GM12878 (cell line): ENCODE data around the gene C19orf73. TPM values are rescaled to one million over a fixed set of nuclear protein-coding genes. Genes with fewer than 3 reads are reported as not detected.

Experiments used
- ATAC-seq: fragments of 200-7000 bp; cut with Tn5 transposase; 3 replicates; pipeline ENCODE4 v1.9.1; 2020; ENCODE audit warnings: mild to moderate bottlenecking, moderate library complexity
- BruUV-seq: library from RNA; stranded (reverse); fragments of 400-500 nt; replicated peaks from 2 replicates; lab custom pipeline; 2021; lab: Mats Ljungman, UMichigan
- CTCF ChIA-PET: fragments of 300-600 bp; sonication (Branson Sonifier 250); formaldehyde crosslinking; extraction: SDS; loops from one replicate; lab custom pipeline; 2021; ENCODE audit warnings: inconsistent platforms; lab: Yijun Ruan, JAX
- POLR2A ChIA-PET: fragments of 350-600 bp; formaldehyde crosslinking; extraction: SDS; loops from one replicate; lab custom pipeline; 2021; ENCODE audit warnings: inconsistent platforms; lab: Charles Lee
- RAD21 ChIA-PET: fragments of 300-600 bp; sonication (Branson Sonifier 250); formaldehyde crosslinking; loops from one replicate; lab custom pipeline; 2023; ENCODE audit warnings: antibody characterized with exemption; ENCODE audit not compliant: unreplicated experiment; lab: Charles Lee
- SMC1A ChIA-PET: fragments of 300-600 bp; sonication (Branson Sonifier 250); formaldehyde crosslinking; loops from one replicate; lab custom pipeline; 2023; ENCODE audit not compliant: unreplicated experiment, uncharacterized antibody; lab: Charles Lee
- DNase-seq: peaks from one replicate; pipeline ENCODE4 v3.0.0-alpha.2; 2011; ENCODE audit warnings: low read depth, low spot score
- FAIRE-seq: peaks from 3 replicates; lab custom pipeline; 2011; peaks lifted over from hg19 to GRCh38; lab: Jason Lieb, UNC
- H2AFZ ChIP-seq: 2 replicates; pipeline ENCODE4 v1.6.0; 2011; ENCODE audit warnings: low read depth, low read length, control low read depth; ENCODE audit not compliant: control insufficient read depth
- H3K27ac ChIP-seq: 2 replicates; pipeline ENCODE4 v1.5.1; 2011; ENCODE audit warnings: control low read depth; ENCODE audit not compliant: control insufficient read depth, insufficient read depth
- H3K27me3 ChIP-seq, 2 experiments: replicated peaks in 1 of 2; 2 replicates each; pipeline versions ENCODE4 v1.6.0 to v1.6.1; 2011; ENCODE audit warnings: low read length in 1 of 2; ENCODE audit not compliant: control insufficient read depth in 2 of 2, insufficient read depth in 2 of 2
- H3K36me3 ChIP-seq, 2 experiments: 2 replicates each; pipeline ENCODE4 v1.5.1; 2011; ENCODE audit warnings: low read length in 1 of 2; ENCODE audit not compliant: control insufficient read depth in 2 of 2, insufficient read depth in 2 of 2
- H3K4me1 ChIP-seq: 2 replicates; pipeline ENCODE4 v1.6.1; 2011; ENCODE audit warnings: mild to moderate bottlenecking, low read length, moderate library complexity, mixed read lengths; ENCODE audit not compliant: control insufficient read depth, insufficient read depth
- H3K4me2 ChIP-seq: 2 replicates; pipeline ENCODE4 v1.6.0; 2011; ENCODE audit warnings: control low read depth; ENCODE audit not compliant: control insufficient read depth, insufficient read depth
- H3K4me3 ChIP-seq: fragments of 200-600 bp; sonication (generic); 2 replicates; pipeline ENCODE4 v1.5.1; 2016
- H3K79me2 ChIP-seq: 2 replicates; pipeline ENCODE4 v1.6.0; 2011; ENCODE audit warnings: low read length; ENCODE audit not compliant: control insufficient read depth, insufficient read depth
- H3K9ac ChIP-seq: 2 replicates; pipeline ENCODE4 v1.8.0; 2011; ENCODE audit warnings: low read length, control low read depth, mixed read lengths; ENCODE audit not compliant: control insufficient read depth, insufficient read depth
- H3K9me3 ChIP-seq: replicated peaks from 3 replicates; pipeline ENCODE4 v1.5.1; 2011; ENCODE audit warnings: mild to moderate bottlenecking, low read length; ENCODE audit not compliant: control insufficient read depth, insufficient read depth
- H4K20me1 ChIP-seq: 2 replicates; pipeline ENCODE4 v1.6.0; 2011; ENCODE audit not compliant: control insufficient read depth, insufficient read depth
- EP300 ChIP-seq, 2 experiments: fragments of 150-350 bp in 1 of 2; IDR thresholded peaks; 2 replicates each; pipeline ENCODE4 v1.6.1; 2011 to 2012; ENCODE audit warnings: low read depth in 2 of 2, low read length in 2 of 2, borderline replicate concordance in 1 of 2, improper control_type of control experiment in 1 of 2, inconsistent platforms in 1 of 2; ENCODE audit not compliant: control insufficient read depth in 1 of 2
- NR2F1 ChIP-seq: fragments of 450-650 bp; conservative IDR thresholded peaks from 2 replicates; pipeline ENCODE4 v1.6.1; 2017; ENCODE audit warnings: mild to moderate bottlenecking
- NRF1 ChIP-seq: conservative IDR thresholded peaks from 2 replicates; pipeline ENCODE4 v1.6.1; 2011; ENCODE audit warnings: mild to moderate bottlenecking, low read depth, low read length, improper control_type of control experiment
- ZBTB33 ChIP-seq: fragments of 450-650 bp; IDR thresholded peaks from 2 replicates; pipeline ENCODE4 v1.6.1; 2017; ENCODE audit warnings: mild to moderate bottlenecking
- WGBS: methylation state at CpG from one replicate; pipeline ENCODE4 v1.1.6; 2016; ENCODE audit warnings: low lambda C conversion rate; ENCODE audit not compliant: insufficient replicate concordance, insufficient coverage; ENCODE audit errors: missing lambda C conversion rate; 5-methylcytosine and 5-hydroxymethylcytosine counted together
- in situ Hi-C: fragments of 300-500 bp; cut with MboI; formaldehyde crosslinking; loops from 9 replicates; pipeline ENCODE4 v1.14.3; 2018; ENCODE audit warnings: mixed read lengths
- intact Hi-C: fragments of 100-400 bp; cut with micrococcal nuclease; formaldehyde crosslinking; loops from one replicate; pipeline ENCODE4 v1.14.2; 2022; ENCODE audit not compliant: unreplicated experiment
- polyA plus RNA-seq, 11 experiments: library from polyadenylated mRNA; depleted of rRNA in 4 of 11; unstranded in 6 of 11; stranded (reverse) in 5 of 11; fragments of >200 nt; fragmentation: Nextera tagmentation in 4 of 11; fragmentation: Illumina TruSeq in 1 of 11; extraction: Ambion mirVana in 4 of 11; extraction: Trizol in 1 of 11; gene quantifications; 1 replicate in 1 of 11; 2 replicates in 10 of 11; pipeline versions ENCODE4 v1.2.1 to v1.2.3, GENCODE V29; 2011 to 2016; ENCODE audit warnings: inconsistent platforms in 2 of 11, missing spikeins in 2 of 11, low read depth in 1 of 11
- total RNA-seq, 4 experiments: library from RNA; depleted of rRNA in 3 of 4; stranded (reverse); fragments of >200 nt in 3 of 4; fragmentation: Illumina TruSeq in 1 of 4; extraction: Trizol in 1 of 4; gene quantifications; 2 replicates each; pipeline versions ENCODE4 v1.2.1 to v1.2.3, GENCODE V29; 2013 to 2021
- TF ChIP-seq, protein P1 (sequence below): IDR thresholded peaks from 2 replicates; pipeline ENCODE4 v1.6.1; 2012; ENCODE audit warnings: low read length, inconsistent platforms

The C19orf73 gene
- total and polyA plus RNA-seq, 10 of the 15 experiments (the other 5 are each of a cell fraction or from before 2014, with no cell fraction given) = 0.20 to 2.0 (median 0.80) TPM

DNA sequence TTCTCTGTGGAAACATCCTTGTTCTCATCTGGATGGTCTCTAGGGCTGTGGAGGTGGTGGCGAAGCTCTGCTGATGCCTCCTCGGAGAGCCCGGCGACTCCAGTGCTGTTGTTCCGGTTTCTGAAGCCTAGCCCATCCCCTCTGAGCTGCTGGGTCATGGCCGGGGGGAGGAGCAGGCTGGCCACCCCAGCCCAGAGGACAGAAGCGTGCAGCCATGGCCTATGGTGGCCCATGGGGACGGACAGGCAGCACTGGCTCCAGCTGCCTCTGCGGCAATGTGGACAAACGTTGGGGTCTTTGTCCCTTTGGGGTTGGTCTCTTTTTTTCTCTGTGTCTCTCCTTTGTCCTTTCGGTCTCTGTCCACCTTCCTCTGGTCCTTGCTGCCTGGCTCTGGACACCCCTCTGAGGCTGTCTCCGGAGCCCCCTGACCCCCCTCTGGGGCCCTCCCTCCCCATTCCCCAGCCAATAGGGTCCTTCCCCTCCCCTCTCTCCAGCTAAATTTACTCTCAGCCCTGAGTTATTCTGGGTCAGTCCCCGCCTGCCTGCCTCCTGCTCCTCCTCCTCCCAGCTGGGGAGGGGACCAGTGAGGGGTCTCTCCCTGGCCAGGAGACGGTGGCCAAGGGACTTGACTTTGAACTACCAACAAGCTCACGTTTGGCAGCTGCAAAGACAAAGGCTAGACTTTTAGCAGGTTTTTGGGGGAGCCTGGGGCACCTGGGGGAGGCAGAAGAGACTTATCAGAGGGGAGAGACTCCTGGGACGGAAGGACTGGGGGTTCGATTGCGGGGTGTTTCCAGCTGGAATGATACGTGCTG lies 36.3 kb upstream of the C19orf73 start, which contains the start of gene HRC:
HRC (minus strand) TSS at position 392 of the 815 bp plus-strand sequence; CDS start at position 233, 159 bp downstream.
- H4K20me1 ChIP-seq = no peaks in the 10 kb centered on the region
- H3K36me3 ChIP-seq = no peaks in the 10 kb centered on the region
- SMC1A ChIA-PET = no interaction called here
- no peak within 1 kb of the TSS for H3K27ac ChIP-seq
- no peaks in the 10 kb centered on the region for H3K79me2 ChIP-seq
- no peak within 1 kb of the TSS for H3K4me2 ChIP-seq
- no peak within 1 kb of the TSS for H3K4me3 ChIP-seq
- H3K9me3 ChIP-seq = peaks cover 4% of the 10 kb centered on the region; the same call in 2 of the 3 replicates
- no peak within 1 kb of the TSS for H3K9ac ChIP-seq
- CTCF ChIA-PET = interaction anchor here (0.7 to 1.0 kb wide), 2 partner anchors 57 to 85 kb away, joined by 4 to 5 read pairs; no protein-coding TSS in a partner anchor
- POLR2A ChIA-PET = no interaction called here
- BruUV-seq = no TSS peak
- FAIRE-seq = no peak
- no peak for DNase-seq
- no peak for TF ChIP-seq NRF1
- no peak within 1 kb of the TSS for H2AFZ ChIP-seq
- WGBS = 25% methylated on average over 17 of the region's 19 CpGs
- H3K4me1 ChIP-seq = peaks cover 5% of the 10 kb centered on the region; the same call in 1 of the 2 replicates
- intact Hi-C loops = no loop called here
- RAD21 ChIA-PET = no interaction called here
- no peak for ATAC-seq
- in situ Hi-C loops = no loop called here
- H3K27me3 ChIP-seq = peaks cover 0 to 15% of the 10 kb centered on the region in 2 experiments; a peak in 2 of 4 replicates

DNA sequence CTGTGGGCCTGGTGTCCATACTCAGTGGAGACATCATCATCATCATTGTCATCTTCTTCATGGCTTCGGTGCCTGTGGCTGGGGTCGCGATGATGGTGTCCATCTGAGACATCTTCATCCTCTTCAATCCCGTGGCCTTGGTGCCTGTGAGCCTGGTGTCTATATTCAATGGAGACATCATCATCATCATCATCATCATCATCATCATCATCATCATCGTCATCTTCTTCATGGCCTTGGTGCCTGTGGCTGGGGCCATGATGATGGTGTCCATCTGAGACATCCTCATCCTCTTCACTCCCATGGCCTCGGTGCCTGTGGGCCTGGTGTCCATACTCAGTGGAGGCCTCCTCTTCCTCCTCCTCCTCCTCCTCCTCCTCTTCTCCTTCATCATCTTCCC lies 35.3 kb upstream of the C19orf73 start:
- Histone ChIP-seq H3K4me2 (no peak overlapping the region), H4K20me1 (no peaks in the 10 kb centered on the region), H3K4me3 (no peak overlapping the region), H3K9ac (no peak overlapping the region), H3K36me3 (no peaks in the 10 kb centered on the region), H3K79me2 (no peaks in the 10 kb centered on the region), H3K4me1 (peaks cover 10% of the 10 kb centered on the region), H3K27me3 (peaks cover 2 to 23% of the 10 kb centered on the region in 2 experiments), H3K9me3 (peaks cover 4% of the 10 kb centered on the region; the same call in 2 of the 3 replicates), H2AFZ (no peak overlapping the region), H3K27ac (no peak overlapping the region)
- DNase-seq (no peak), ATAC-seq (no peak), FAIRE-seq (no peak)
- RAD21 ChIA-PET = no interaction called here
- CTCF ChIA-PET = no interaction called here
- intact Hi-C loops = no loop called here
- POLR2A ChIA-PET = no interaction called here
- SMC1A ChIA-PET = no interaction called here
- in situ Hi-C loops = no loop called here
- no TSS peak for BruUV-seq
- WGBS = 57% methylated on average over 6 of the region's 6 CpGs
- TF ChIP-seq, protein P1, sequence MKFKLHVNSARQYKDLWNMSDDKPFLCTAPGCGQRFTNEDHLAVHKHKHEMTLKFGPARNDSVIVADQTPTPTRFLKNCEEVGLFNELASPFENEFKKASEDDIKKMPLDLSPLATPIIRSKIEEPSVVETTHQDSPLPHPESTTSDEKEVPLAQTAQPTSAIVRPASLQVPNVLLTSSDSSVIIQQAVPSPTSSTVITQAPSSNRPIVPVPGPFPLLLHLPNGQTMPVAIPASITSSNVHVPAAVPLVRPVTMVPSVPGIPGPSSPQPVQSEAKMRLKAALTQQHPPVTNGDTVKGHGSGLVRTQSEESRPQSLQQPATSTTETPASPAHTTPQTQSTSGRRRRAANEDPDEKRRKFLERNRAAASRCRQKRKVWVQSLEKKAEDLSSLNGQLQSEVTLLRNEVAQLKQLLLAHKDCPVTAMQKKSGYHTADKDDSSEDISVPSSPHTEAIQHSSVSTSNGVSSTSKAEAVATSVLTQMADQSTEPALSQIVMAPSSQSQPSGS = no peak
- TF ChIP-seq NR2F1 (no peak), ZBTB33 (no peak), EP300 (IDR thresholded peaks at IDR 0.05; ENCODE audit: borderline replicate concordance in 1 of 2, control insufficient read depth in 1 of 2, low read depth in 2 of 2, low read length in 2 of 2) (no peak)
